ENCODE data around the gene SLC16A12.
"Not testable (repeated sequence)": the region's sequence is repeated elsewhere in the genome, so short reads cannot be mapped to it uniquely, and the experiment has no call there.

Gene SLC16A12

DNA sequence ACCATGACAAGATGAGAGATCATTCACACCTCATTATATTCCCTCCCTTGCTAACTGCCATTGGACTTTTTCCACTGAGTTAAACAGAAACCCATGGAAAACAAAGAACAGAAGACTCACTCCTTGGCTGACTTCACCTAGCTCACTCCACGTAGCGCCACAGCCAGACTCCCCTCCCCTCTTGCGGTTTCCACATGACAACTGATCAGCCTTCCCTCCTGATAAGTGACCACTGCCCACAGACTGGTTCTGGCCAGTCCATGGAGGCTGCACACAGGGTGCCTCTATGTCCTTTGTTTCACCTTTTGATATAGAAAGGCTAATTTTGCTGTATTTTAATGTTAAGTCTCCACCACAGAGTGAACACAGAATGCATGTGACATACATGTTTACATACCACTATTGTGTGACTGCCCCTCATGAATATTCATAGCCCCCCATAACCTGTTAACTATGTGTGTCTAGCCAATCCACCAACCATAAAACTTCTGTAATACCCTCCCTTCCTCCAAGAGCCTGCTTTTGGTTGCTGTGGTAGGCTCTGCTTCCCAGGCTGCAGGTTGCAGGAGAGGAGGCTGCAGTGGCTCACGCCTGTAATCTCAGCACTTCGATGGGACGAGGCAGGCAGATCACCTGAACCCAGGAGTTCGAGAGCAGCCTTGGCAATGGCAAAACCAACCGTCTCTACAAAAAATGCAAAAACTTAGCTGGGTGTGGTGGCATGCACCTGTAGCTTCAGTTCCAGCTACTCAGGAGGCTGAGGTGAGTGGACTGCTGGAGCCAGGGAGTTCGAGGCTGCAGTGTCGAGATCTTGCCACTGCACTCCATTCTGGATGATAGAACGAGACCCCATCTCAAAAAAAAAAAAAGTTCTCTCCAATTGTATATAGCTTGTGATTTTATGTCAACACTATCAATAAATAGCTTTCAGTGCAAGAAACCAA is 131.0 kb downstream of the SLC16A12 start:
- TF ChIP-seq POLR2A (IDR thresholded peaks at IDR 0.05; ENCODE audit: low read depth, low read length), result no peak
- TF ChIP-seq POLR2AphosphoS5 (IDR thresholded peaks at IDR 0.05; ENCODE audit: low read depth, low read length), result no peak
- DNase-seq (ENCODE audit: insufficient read length) (no peak), FAIRE-seq (no peak)

DNA sequence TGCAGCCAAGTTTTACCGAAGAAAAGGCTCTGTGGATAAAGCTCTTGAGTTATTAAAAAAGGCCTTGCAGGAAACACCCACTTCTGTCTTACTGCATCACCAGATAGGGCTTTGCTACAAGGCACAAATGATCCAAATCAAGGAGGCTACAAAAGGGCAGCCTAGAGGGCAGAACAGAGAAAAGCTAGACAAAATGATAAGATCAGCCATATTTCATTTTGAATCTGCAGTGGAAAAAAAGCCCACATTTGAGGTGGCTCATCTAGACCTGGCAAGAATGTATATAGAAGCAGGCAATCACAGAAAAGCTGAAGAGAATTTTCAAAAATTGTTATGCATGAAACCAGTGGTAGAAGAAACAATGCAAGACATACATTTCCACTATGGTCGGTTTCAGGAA is 132.4 kb downstream of the SLC16A12 start:
- TF ChIP-seq POLR2A (IDR thresholded peaks at IDR 0.05; ENCODE audit: low read depth, low read length) (no peak), TAF1 (IDR thresholded peaks at IDR 0.05; ENCODE audit: borderline replicate concordance, low read depth, low read length) (no peak), POLR2AphosphoS5 (IDR thresholded peaks at IDR 0.05; ENCODE audit: low read depth, low read length) (no peak)
- FAIRE-seq, result no peak
- no peak for DNase-seq (ENCODE audit: insufficient read length)

DNA sequence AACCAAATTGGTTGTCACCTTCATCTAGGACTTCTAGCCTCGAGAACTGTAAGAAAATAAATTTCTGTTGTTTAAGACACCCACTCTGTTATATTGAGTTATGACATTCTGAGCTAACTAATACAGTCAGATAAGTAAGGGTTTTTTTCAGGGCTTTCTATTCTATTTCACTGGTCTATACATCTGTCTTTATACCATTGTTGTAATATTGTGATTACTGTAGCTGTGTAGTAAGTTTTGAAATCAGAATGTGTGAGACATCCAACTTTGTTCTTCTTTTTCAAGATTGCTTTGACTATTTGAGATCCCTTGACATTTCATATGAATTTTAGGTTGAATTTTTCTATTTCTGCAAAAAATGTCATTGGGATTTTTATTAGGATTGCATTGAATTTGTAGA is 135.4 kb downstream of the SLC16A12 start:
- FAIRE-seq (no peak), DNase-seq (ENCODE audit: insufficient read length) (no peak)
- no peak for TF ChIP-seq TAF1 (IDR thresholded peaks at IDR 0.05; ENCODE audit: borderline replicate concordance, low read depth, low read length)
- TF ChIP-seq POLR2AphosphoS5 (IDR thresholded peaks at IDR 0.05; ENCODE audit: low read depth, low read length), result no peak
- TF ChIP-seq POLR2A (IDR thresholded peaks at IDR 0.05; ENCODE audit: low read depth, low read length), result no peak

DNA sequence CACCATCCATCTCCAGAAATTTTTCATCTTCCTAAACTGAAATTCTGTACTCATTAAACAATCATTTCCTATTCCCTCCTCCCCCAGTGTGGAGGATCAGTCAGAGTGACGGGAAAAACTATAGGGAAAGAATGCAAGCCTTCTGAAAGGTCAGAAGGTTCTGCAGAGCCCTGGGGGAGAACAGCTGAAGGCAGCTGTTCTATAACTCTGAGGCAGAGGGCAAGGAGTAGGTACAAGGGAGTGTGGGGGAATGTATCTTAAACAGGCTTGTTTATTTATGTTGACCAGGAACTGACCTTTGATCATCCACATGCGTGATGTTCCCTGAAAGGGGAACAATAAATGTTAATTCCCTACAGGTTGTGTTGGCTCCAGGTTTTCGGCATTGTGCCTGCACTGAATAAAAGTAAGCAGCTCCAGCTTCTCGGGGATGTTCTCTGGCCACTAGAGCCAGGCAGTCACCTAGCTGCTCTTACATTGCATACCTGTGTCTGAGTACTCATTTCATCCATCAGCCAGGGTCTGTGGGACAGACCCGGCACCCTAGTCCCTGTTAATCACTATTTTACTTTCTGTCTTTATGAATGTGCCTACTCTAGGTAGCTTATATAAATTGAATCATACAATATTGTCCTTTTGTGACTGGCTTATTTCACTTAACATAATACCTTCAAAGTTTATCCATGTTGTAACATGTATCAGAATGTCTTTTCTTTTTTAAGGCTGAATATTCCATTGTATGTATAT is 137.2 kb downstream of the SLC16A12 start:
- peak; percentile 14 for FAIRE-seq
- DNase-seq (ENCODE audit: insufficient read length), result no peak

DNA sequence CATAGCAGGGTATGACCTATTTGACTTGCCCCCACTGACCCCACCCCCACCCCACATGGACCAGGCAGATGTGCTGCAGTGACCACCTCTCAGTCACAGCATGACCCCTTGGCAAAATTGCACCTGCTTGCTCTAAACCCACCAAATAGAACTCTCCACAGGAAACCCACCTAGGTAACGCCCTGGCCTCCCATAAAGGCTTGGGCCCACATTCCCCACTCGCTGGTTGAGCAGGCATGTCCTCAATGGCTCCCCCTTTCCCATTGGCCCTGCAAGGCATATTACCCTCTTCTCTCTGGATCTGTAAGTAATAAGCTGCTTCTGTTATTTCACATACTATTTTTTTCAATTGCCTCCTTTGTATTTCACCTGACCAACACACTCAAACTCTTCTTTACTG is 140.3 kb downstream of the SLC16A12 start:
- DNase-seq (ENCODE audit: insufficient read length) (no peak), FAIRE-seq (no peak)
- no peak for TF ChIP-seq TAF1 (IDR thresholded peaks at IDR 0.05; ENCODE audit: borderline replicate concordance, low read depth, low read length)
- TF ChIP-seq POLR2A (IDR thresholded peaks at IDR 0.05; ENCODE audit: low read depth, low read length), result no peak

More for the DNA sequence above, 137.2 kb downstream of the SLC16A12 start:
- TF ChIP-seq POLR2AphosphoS5 (IDR thresholded peaks at IDR 0.05; ENCODE audit: low read depth, low read length), result no peak
- TF ChIP-seq TAF1 (IDR thresholded peaks at IDR 0.05; ENCODE audit: borderline replicate concordance, low read depth, low read length), result no peak
- TF ChIP-seq POLR2A (IDR thresholded peaks at IDR 0.05; ENCODE audit: low read depth, low read length), result no peak

DNA sequence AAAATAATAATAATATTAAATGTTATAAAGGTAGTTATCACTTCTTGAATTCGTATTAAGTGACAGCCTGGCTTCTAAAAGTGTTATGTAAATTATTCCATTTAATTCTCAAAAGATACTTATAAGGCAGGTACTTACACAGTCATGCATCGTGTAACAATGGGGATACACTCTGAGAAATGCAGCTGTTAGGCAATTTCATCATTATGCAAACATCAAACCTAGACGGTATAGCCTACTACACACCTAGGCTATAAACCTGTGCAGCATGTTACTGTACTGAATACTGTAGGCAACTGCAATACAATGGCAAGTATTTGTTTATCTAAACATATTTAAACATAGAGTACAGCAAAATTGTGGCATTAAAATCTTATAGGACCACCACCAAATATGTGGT is 141.5 kb downstream of the SLC16A12 start:
- DNase-seq (ENCODE audit: insufficient read length) (no peak), FAIRE-seq (no peak)
- TF ChIP-seq POLR2A (IDR thresholded peaks at IDR 0.05; ENCODE audit: low read depth, low read length) (no peak), TAF1 (IDR thresholded peaks at IDR 0.05; ENCODE audit: borderline replicate concordance, low read depth, low read length) (no peak), POLR2AphosphoS5 (IDR thresholded peaks at IDR 0.05; ENCODE audit: low read depth, low read length) (no peak)

DNA sequence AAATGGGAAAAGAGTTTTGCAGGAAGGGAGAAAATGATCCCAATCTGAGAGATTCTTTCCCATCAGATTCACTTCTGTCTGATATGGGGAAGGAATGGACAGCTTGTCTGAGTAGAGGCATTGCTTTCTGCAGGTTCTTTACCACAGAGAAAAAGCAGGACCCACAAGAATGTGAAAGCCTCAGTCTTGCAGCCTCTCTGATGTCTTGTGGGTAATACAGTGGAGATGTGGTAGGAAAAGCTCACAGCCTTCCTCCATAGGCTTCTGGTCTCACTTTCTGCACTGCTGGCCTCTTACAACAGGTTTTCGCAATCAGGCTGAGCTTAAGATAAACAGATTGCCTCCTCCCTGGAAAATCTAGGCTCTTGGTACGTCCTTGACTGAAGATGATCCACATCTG is 142.4 kb downstream of the SLC16A12 start:
- FAIRE-seq (peak; percentile 36), DNase-seq (ENCODE audit: insufficient read length) (no peak)
- TF ChIP-seq TAF1 (IDR thresholded peaks at IDR 0.05; ENCODE audit: borderline replicate concordance, low read depth, low read length) (no peak), POLR2A (IDR thresholded peaks at IDR 0.05; ENCODE audit: low read depth, low read length) (no peak), POLR2AphosphoS5 (IDR thresholded peaks at IDR 0.05; ENCODE audit: low read depth, low read length) (no peak)

DNA sequence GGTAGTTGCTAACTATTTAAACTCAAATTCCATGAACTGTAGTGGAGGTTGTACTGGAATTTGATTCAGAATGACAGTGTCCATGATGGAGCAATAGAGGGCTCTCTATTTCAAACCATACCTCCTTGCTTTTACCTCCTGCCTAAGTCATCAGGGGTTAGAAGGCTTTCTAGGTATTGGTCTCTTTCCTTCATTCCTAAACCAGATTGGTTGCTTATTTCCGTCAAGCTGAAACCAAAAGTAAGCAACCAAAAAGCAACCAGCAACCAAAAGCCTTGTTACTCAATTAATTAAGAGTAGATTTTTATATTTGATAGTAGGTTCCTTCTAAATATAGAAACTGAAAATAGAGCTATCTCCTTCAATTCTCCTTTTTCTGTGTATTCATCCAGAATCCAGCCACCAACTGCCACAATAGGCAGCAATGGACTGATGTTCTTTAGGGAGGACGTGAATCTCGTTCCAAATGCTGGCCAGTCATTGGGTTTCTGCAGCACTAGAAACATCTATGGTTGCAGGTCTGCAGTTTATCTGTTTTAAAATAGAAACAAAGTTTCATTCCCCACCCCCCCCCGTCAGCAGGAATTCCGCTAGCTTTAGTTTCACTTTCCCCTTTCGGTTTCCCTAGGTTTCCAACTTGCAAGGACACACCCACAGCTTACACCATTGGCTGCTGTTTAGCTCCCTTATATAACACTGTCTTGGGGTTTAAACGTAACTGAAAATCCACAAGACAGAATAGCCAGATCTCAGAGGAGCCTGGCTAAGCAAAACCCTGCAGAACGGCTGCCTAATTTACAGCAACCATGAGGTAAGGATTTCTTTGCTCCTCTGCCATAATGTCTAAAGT is 143.3 kb downstream of the SLC16A12 start, which contains the start of gene IFIT1:
TSS of gene IFIT1 (plus strand) at position 717 of the 850 bp plus-strand sequence. CDS start at position 807, 90 bp downstream.
- no peak for DNase-seq (ENCODE audit: insufficient read length)
- peak; percentile 97 for FAIRE-seq
- TF ChIP-seq POLR2AphosphoS5 (IDR thresholded peaks at IDR 0.05; ENCODE audit: low read depth, low read length) (no peak), POLR2A (IDR thresholded peaks at IDR 0.05; ENCODE audit: low read depth, low read length) (peak; percentile 55; the same call in 1 of the 2 replicates), TAF1 (IDR thresholded peaks at IDR 0.05; ENCODE audit: borderline replicate concordance, low read depth, low read length) (0 out of 2 replicates have a peak, but pooled peaks have one; percentile 38)

DNA sequence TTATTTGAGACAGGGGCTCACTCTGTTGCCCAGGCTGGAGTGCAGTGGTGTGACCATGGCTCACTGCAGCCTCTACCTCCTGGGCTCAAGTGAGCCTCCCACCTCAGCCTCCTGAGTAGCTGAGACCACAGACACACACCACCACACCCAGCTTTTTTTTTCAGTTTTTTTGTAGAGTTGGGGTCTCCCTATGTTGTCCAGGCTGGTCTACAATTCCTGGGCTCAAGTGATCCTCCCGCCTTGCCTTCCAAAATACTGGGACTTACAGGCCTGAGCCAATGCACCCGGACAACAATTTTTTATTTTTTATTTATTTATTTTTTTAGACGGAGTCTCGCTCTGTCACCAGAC is 144.2 kb downstream of the SLC16A12 start:
- DNase-seq (ENCODE audit: insufficient read length); FAIRE-seq: not testable (repeated sequence)

DNA sequence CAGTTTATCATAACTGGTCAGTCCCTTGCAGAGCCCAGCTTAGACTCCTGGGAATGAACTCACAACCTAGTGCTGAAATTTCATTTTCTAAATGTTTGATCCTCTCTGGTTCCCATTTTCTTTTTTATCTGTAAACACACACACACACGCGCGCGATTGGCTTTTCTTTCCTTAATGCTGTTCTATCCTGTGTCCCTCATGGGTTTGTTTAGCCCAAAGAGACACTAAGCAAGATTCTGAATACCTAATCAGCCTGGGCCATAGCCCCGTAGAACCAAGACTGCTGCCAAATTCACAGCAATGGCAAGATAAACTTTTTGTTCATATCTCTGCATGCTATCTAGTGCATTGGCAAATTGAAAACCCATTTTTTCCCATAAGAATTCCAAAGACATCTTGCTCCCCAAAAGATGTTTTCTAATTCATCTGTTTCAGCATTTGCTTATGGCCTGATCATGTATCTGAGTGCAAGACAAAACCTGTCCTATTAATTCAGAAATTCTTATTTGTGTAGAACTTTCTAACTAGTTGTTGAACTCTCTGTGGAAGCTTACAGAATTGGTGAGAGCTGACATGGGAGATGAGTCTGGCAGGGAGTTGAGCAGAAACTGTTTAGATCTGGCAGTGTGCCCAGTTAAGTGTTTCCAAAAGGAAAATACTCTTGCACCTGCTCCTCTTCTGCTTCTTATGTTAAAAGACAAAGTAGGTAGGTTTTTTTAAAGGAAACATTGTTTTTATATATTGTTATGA is 144.7 kb downstream of the SLC16A12 start:
- no peak for DNase-seq (ENCODE audit: insufficient read length)
- no peak for TF ChIP-seq TAF1 (IDR thresholded peaks at IDR 0.05; ENCODE audit: borderline replicate concordance, low read depth, low read length)
- TF ChIP-seq POLR2AphosphoS5 (IDR thresholded peaks at IDR 0.05; ENCODE audit: low read depth, low read length), result no peak
- no peak for TF ChIP-seq POLR2A (IDR thresholded peaks at IDR 0.05; ENCODE audit: low read depth, low read length)

More for the DNA sequence above, 144.7 kb downstream of the SLC16A12 start:
- no peak for FAIRE-seq
